HUES48 (cell line): Measurements from ENCODE around the gene TSPAN4.

ENCODE experiments used
- H3K27ac ChIP-seq: one replicate; pipeline ENCODE4 v1.7.0; 2013; ENCODE audit warnings: low read depth, low read length, inconsistent platforms
- H3K27me3 ChIP-seq: 2 replicates; pipeline ENCODE4 v1.6.1; 2013; ENCODE audit warnings: mild to moderate bottlenecking, low read length; ENCODE audit not compliant: control insufficient read depth, insufficient read depth
- H3K36me3 ChIP-seq: 2 replicates; pipeline ENCODE4 v1.6.1; 2013; ENCODE audit warnings: low read length; ENCODE audit not compliant: control insufficient read depth, insufficient read depth
- H3K4me1 ChIP-seq: 2 replicates; pipeline ENCODE4 v1.6.1; 2013; ENCODE audit warnings: mild to moderate bottlenecking, low read length; ENCODE audit not compliant: control insufficient read depth, insufficient read depth
- H3K4me3 ChIP-seq: 2 replicates; pipeline ENCODE4 v1.5.1; 2013; ENCODE audit warnings: mild to moderate bottlenecking, low read depth, low read length
- H3K9ac ChIP-seq: 2 replicates; pipeline ENCODE4 v1.6.1; 2013; ENCODE audit warnings: mild to moderate bottlenecking, low read depth, low read length, moderate library complexity
- H3K9me3 ChIP-seq: 2 replicates; pipeline ENCODE4 v1.6.1; 2013; ENCODE audit warnings: low read length; ENCODE audit not compliant: control insufficient read depth, insufficient read depth

Gene TSPAN4

DNA sequence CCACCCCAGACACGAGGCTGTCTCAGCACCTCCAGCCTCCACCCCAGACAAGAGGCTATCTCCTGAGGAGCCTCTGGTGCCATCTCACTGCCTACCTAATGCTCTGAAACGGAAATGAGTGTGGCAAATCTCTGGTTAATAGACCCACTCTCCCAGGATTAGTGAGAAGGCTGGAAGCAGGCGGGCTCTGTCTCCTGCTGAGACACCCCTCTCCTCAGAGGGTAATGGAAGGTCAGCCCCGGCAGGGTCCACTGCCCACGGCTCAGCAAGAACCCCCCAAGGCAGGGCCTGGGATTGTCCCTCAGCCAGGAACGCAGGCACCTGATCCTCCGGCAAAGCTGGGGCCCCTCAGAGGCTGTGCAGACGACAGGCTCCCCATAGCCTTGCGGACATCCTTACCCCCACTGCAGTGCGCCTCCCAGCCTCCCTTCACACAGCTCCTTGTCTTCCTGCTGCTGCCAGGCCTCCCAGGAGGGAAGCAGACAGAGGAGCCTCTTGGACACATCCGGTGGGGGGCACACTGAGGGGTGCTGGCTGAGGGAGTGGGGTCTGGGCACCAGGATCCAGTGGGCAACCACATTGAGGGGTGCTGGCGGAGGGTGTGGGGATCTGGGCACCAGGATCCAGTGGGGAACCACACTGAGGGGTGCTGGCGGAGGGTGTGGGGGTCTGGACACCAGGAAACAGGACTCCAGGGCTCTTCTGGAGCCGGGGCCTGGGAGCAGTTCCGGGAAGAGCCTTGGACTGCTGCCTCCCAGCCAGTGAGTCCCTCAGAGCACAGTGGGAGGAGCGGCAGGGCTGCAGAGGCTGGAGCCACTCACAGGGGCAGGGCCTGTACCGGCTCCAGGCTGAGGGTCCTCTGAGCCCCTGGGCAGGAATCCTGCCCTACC, 54.8 kb downstream of the TSPAN4 start:
- Histone ChIP-seq H3K9me3 (no peaks in the 10 kb centered on the region), H3K27ac (no peak overlapping the region), H3K36me3 (peaks cover 52% of the 10 kb centered on the region), H3K27me3 (no peaks in the 10 kb centered on the region), H3K4me3 (no peak overlapping the region), H3K4me1 (no peaks in the 10 kb centered on the region), H3K9ac (no peak overlapping the region)

DNA sequence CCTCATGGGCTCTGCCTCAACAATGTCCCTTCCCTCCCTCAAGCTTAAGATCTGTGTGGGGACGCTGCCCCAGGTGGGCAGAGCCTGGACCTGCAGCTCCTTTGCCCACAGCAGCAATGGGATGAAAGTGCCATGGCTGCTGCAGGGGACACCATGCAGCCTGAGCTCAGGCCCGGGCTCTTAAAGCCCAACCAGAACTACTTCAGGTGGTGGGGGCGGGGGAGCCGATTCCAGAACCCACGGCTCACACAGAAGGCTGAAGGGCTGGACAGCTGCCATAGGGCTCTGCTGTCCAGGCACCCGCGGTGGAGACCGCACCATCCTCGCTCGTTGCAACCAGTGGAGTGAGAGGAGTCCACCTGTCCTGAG, 55.5 kb downstream of the TSPAN4 start:
- Histone ChIP-seq H3K9ac (no peak overlapping the region), H3K4me3 (no peak overlapping the region), H3K27ac (no peak overlapping the region), H3K27me3 (no peaks in the 10 kb centered on the region), H3K9me3 (no peaks in the 10 kb centered on the region), H3K4me1 (no peaks in the 10 kb centered on the region), H3K36me3 (peaks cover 58% of the 10 kb centered on the region)

- no peaks in the 10 kb centered on the region for H3K4me1 ChIP-seq
- no peak overlapping the region for H3K27ac ChIP-seq
- no peaks in the 10 kb centered on the region for H3K9me3 ChIP-seq
- no peak overlapping the region for H3K9ac ChIP-seq
- no peak overlapping the region for H3K4me3 ChIP-seq
- no peaks in the 10 kb centered on the region for H3K27me3 ChIP-seq
- peaks cover 62% of the 10 kb centered on the region for H3K36me3 ChIP-seq
Measured at GRCh38 chr11:898540-899190, 56.0 kb downstream of the TSPAN4 start.

- Histone ChIP-seq H3K9ac (no peak overlapping the region), H3K36me3 (peaks cover 73% of the 10 kb centered on the region), H3K27me3 (no peaks in the 10 kb centered on the region), H3K27ac (no peak overlapping the region), H3K4me1 (no peaks in the 10 kb centered on the region), H3K4me3 (no peak overlapping the region), H3K9me3 (no peaks in the 10 kb centered on the region)
Measured at GRCh38 chr11:899724-900123, 57.1 kb downstream of the TSPAN4 start.

DNA sequence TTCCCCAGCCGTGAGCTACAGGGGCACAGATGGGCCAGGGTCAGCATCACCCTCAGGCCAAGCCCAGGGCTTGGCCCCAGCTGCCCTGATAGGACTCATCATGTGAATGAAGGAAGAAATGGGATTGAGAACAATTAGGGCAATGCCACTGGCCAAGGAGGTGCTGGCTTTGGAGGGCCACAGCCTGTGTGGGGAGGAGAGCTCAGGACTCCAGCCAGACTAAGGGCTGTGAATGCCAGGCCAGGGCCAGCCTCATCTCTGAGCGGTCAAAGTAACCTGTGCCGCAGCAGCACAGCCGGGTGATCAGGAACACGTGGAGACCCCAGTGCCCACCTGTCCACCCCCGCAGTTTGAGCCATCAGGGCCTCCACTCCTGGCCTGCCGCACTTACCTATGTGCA, 57.9 kb downstream of the TSPAN4 start:
- Histone ChIP-seq H3K36me3 (peaks cover 76% of the 10 kb centered on the region), H3K27ac (no peak overlapping the region), H3K27me3 (no peaks in the 10 kb centered on the region), H3K4me1 (no peaks in the 10 kb centered on the region), H3K4me3 (no peak overlapping the region), H3K9me3 (no peaks in the 10 kb centered on the region), H3K9ac (no peak overlapping the region)

- Histone ChIP-seq H3K4me3 (no peak overlapping the region), H3K27me3 (no peaks in the 10 kb centered on the region), H3K36me3 (peaks cover 77% of the 10 kb centered on the region), H3K4me1 (no peaks in the 10 kb centered on the region), H3K9me3 (no peaks in the 10 kb centered on the region), H3K9ac (no peak overlapping the region), H3K27ac (no peak overlapping the region)
Measured at GRCh38 chr11:901452-902061, 58.9 kb downstream of the TSPAN4 start.

DNA sequence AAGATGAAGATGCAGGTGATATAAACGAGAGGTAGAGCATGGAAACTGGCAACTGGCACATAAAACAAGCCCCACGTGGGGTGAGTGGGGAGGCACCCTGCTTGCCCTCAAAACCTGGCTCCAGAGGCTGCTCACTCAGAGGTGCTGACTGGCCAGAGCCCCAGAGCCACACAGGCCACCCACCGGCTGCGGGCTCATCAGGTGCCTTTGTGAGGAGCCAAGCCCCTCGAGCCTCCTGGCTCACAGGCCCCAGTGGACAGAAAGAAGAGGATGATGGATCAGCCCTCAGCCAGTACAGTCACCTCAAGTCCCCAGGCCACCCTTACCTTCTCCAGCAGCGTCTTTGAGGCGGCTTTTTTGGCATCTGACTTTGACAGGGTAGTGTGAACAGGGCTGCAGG, 61.7 kb downstream of the TSPAN4 start:
- Histone ChIP-seq H3K27ac (no peak overlapping the region), H3K9ac (no peak overlapping the region), H3K36me3 (peaks cover 71% of the 10 kb centered on the region), H3K27me3 (no peaks in the 10 kb centered on the region), H3K9me3 (no peaks in the 10 kb centered on the region), H3K4me3 (no peak overlapping the region), H3K4me1 (no peaks in the 10 kb centered on the region; the same call in 1 of the 2 replicates)

DNA sequence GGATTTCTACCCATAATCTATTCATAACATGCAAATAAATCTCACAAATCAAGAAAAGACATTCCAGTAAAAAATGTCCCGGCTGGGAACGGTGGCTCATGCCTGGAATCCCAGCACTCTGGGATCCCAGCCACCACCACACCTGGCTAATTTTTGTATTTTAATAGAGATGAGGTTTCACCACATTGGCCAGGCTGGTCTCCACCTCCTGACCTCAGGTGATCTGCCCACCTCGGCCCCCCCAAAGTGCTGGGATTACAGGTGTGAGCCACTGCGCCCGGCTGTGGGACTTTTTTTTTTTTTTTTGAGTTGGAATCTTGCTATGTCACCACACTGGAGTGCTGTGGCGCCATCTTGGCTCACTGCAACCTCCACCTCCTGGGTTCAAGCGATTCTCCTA, 63.3 kb downstream of the TSPAN4 start:
- H3K4me1 ChIP-seq: no peaks in the 10 kb centered on the region; the same call in 1 of the 2 replicates
- no peak overlapping the region for H3K27ac ChIP-seq
- H3K9me3 ChIP-seq: no peaks in the 10 kb centered on the region
- peaks cover 56% of the 10 kb centered on the region for H3K36me3 ChIP-seq
- H3K27me3 ChIP-seq: no peaks in the 10 kb centered on the region
- no peak overlapping the region for H3K4me3 ChIP-seq
- no peak overlapping the region for H3K9ac ChIP-seq

GRCh38 chr11:907668-908067, 65.0 kb downstream of the TSPAN4 start:
- H3K4me3 ChIP-seq: no peak overlapping the region
- H3K27me3 ChIP-seq: no peaks in the 10 kb centered on the region
- peaks cover 5% of the 10 kb centered on the region; the same call in 1 of the 2 replicates for H3K4me1 ChIP-seq
- no peak overlapping the region for H3K9ac ChIP-seq
- H3K27ac ChIP-seq: no peak overlapping the region
- H3K9me3 ChIP-seq: no peaks in the 10 kb centered on the region
- H3K36me3 ChIP-seq: peaks cover 39% of the 10 kb centered on the region

- peaks cover 5% of the 10 kb centered on the region; the same call in 1 of the 2 replicates for H3K4me1 ChIP-seq
- no peak overlapping the region for H3K4me3 ChIP-seq
- no peaks in the 10 kb centered on the region for H3K27me3 ChIP-seq
- H3K36me3 ChIP-seq: peaks cover 33% of the 10 kb centered on the region
- no peaks in the 10 kb centered on the region for H3K9me3 ChIP-seq
- H3K27ac ChIP-seq: no peak overlapping the region
- no peak overlapping the region for H3K9ac ChIP-seq
Measured at GRCh38 chr11:908273-908672, 65.6 kb downstream of the TSPAN4 start.

DNA sequence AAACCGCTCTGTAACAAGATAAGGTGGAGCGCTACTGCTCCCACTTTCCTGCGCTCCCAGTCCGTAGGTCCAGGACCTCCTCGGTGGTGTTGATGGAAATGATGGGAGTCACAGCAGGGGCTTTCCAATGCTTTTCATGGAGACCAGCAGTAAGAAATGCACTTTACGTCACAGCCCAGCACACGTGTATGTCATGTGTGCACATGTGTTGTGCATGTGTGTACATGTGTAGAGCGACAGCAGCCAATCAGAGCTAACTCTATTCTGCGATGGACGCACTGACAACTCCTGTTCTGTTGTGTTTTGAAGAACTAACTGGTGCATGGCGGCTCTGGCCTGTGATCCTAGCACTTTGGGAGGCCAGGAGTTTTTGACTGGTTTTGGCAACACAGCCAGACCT, 66.8 kb downstream of the TSPAN4 start:
- no peaks in the 10 kb centered on the region for H3K27me3 ChIP-seq
- peaks cover 23% of the 10 kb centered on the region for H3K36me3 ChIP-seq
- no peak overlapping the region for H3K9ac ChIP-seq
- peaks cover 5% of the 10 kb centered on the region; the same call in 1 of the 2 replicates for H3K4me1 ChIP-seq
- no peak overlapping the region for H3K27ac ChIP-seq
- H3K4me3 ChIP-seq: peak overlapping the region; percentile 78
- no peaks in the 10 kb centered on the region for H3K9me3 ChIP-seq
